GM12878 (cell line): ENCODE data around the gene LYRM2. TPM values are rescaled to one million over a fixed set of nuclear protein-coding genes. Genes with fewer than 3 reads are reported as not detected.

Experiments used
- ATAC-seq: fragments of 200-7000 bp; cut with Tn5 transposase; 3 replicates; pipeline ENCODE4 v1.9.1; 2020; ENCODE audit warnings: mild to moderate bottlenecking, moderate library complexity
- BruUV-seq: library from RNA; stranded (reverse); fragments of 400-500 nt; replicated peaks from 2 replicates; lab custom pipeline; 2021; lab: Mats Ljungman, UMichigan
- CTCF ChIA-PET: fragments of 300-600 bp; sonication (Branson Sonifier 250); formaldehyde crosslinking; extraction: SDS; loops from one replicate; lab custom pipeline; 2021; ENCODE audit warnings: inconsistent platforms; lab: Yijun Ruan, JAX
- POLR2A ChIA-PET: fragments of 350-600 bp; formaldehyde crosslinking; extraction: SDS; loops from one replicate; lab custom pipeline; 2021; ENCODE audit warnings: inconsistent platforms; lab: Charles Lee
- RAD21 ChIA-PET: fragments of 300-600 bp; sonication (Branson Sonifier 250); formaldehyde crosslinking; loops from one replicate; lab custom pipeline; 2023; ENCODE audit warnings: antibody characterized with exemption; ENCODE audit not compliant: unreplicated experiment; lab: Charles Lee
- SMC1A ChIA-PET: fragments of 300-600 bp; sonication (Branson Sonifier 250); formaldehyde crosslinking; loops from one replicate; lab custom pipeline; 2023; ENCODE audit not compliant: unreplicated experiment, uncharacterized antibody; lab: Charles Lee
- DNase-seq: peaks from one replicate; pipeline ENCODE4 v3.0.0-alpha.2; 2011; ENCODE audit warnings: low read depth, low spot score
- FAIRE-seq: peaks from 3 replicates; lab custom pipeline; 2011; peaks lifted over from hg19 to GRCh38; lab: Jason Lieb, UNC
- H2AFZ ChIP-seq: 2 replicates; pipeline ENCODE4 v1.6.0; 2011; ENCODE audit warnings: low read depth, low read length, control low read depth; ENCODE audit not compliant: control insufficient read depth
- H3K27ac ChIP-seq: 2 replicates; pipeline ENCODE4 v1.5.1; 2011; ENCODE audit warnings: control low read depth; ENCODE audit not compliant: control insufficient read depth, insufficient read depth
- H3K27me3 ChIP-seq, 2 experiments: replicated peaks in 1 of 2; 2 replicates each; pipeline versions ENCODE4 v1.6.0 to v1.6.1; 2011; ENCODE audit warnings: low read length in 1 of 2; ENCODE audit not compliant: control insufficient read depth in 2 of 2, insufficient read depth in 2 of 2
- H3K36me3 ChIP-seq, 2 experiments: 2 replicates each; pipeline ENCODE4 v1.5.1; 2011; ENCODE audit warnings: low read length in 1 of 2; ENCODE audit not compliant: control insufficient read depth in 2 of 2, insufficient read depth in 2 of 2
- H3K4me1 ChIP-seq: 2 replicates; pipeline ENCODE4 v1.6.1; 2011; ENCODE audit warnings: mild to moderate bottlenecking, low read length, moderate library complexity, mixed read lengths; ENCODE audit not compliant: control insufficient read depth, insufficient read depth
- H3K4me2 ChIP-seq: 2 replicates; pipeline ENCODE4 v1.6.0; 2011; ENCODE audit warnings: control low read depth; ENCODE audit not compliant: control insufficient read depth, insufficient read depth
- H3K4me3 ChIP-seq: fragments of 200-600 bp; sonication (generic); 2 replicates; pipeline ENCODE4 v1.5.1; 2016
- H3K79me2 ChIP-seq: 2 replicates; pipeline ENCODE4 v1.6.0; 2011; ENCODE audit warnings: low read length; ENCODE audit not compliant: control insufficient read depth, insufficient read depth
- H3K9ac ChIP-seq: 2 replicates; pipeline ENCODE4 v1.8.0; 2011; ENCODE audit warnings: low read length, control low read depth, mixed read lengths; ENCODE audit not compliant: control insufficient read depth, insufficient read depth
- H3K9me3 ChIP-seq: replicated peaks from 3 replicates; pipeline ENCODE4 v1.5.1; 2011; ENCODE audit warnings: mild to moderate bottlenecking, low read length; ENCODE audit not compliant: control insufficient read depth, insufficient read depth
- H4K20me1 ChIP-seq: 2 replicates; pipeline ENCODE4 v1.6.0; 2011; ENCODE audit not compliant: control insufficient read depth, insufficient read depth
- CHD2 ChIP-seq: IDR thresholded peaks from 2 replicates; pipeline ENCODE4 v1.6.1; 2011; ENCODE audit warnings: low read depth, low read length, improper control_type of control experiment, borderline replicate concordance
- FOS ChIP-seq: IDR thresholded peaks from 3 replicates; pipeline ENCODE4 v1.6.1; 2011; ENCODE audit warnings: borderline replicate concordance; ENCODE audit not compliant: insufficient read length; ENCODE audit errors: extremely low read depth
- MEF2A ChIP-seq: IDR thresholded peaks from 2 replicates; pipeline ENCODE4 v1.6.1; 2011; ENCODE audit warnings: low read depth, mild to moderate bottlenecking, low read length, moderate library complexity; ENCODE audit not compliant: insufficient read depth
- MEF2B ChIP-seq: fragments of 450-650 bp; IDR thresholded peaks from 2 replicates; pipeline ENCODE4 v1.6.1; 2018; ENCODE audit warnings: mild to moderate bottlenecking, moderate library complexity; ENCODE audit not compliant: partially characterized antibody, poor library complexity, severe bottlenecking
- TBL1XR1 ChIP-seq: IDR thresholded peaks from 2 replicates; pipeline ENCODE4 v1.6.1; 2012; ENCODE audit warnings: low read depth, low read length, improper control_type of control experiment
- USF2 ChIP-seq: IDR thresholded peaks from 2 replicates; pipeline ENCODE4 v1.6.1; 2011; ENCODE audit warnings: low read depth, low read length, improper control_type of control experiment, borderline replicate concordance
- WGBS: methylation state at CpG from one replicate; pipeline ENCODE4 v1.1.6; 2016; ENCODE audit warnings: low lambda C conversion rate; ENCODE audit not compliant: insufficient replicate concordance, insufficient coverage; ENCODE audit errors: missing lambda C conversion rate; 5-methylcytosine and 5-hydroxymethylcytosine counted together
- in situ Hi-C: fragments of 300-500 bp; cut with MboI; formaldehyde crosslinking; loops from 9 replicates; pipeline ENCODE4 v1.14.3; 2018; ENCODE audit warnings: mixed read lengths
- intact Hi-C: fragments of 100-400 bp; cut with micrococcal nuclease; formaldehyde crosslinking; loops from one replicate; pipeline ENCODE4 v1.14.2; 2022; ENCODE audit not compliant: unreplicated experiment
- polyA plus RNA-seq, 11 experiments: library from polyadenylated mRNA; depleted of rRNA in 4 of 11; unstranded in 6 of 11; stranded (reverse) in 5 of 11; fragments of >200 nt; fragmentation: Nextera tagmentation in 4 of 11; fragmentation: Illumina TruSeq in 1 of 11; extraction: Ambion mirVana in 4 of 11; extraction: Trizol in 1 of 11; gene quantifications; 1 replicate in 1 of 11; 2 replicates in 10 of 11; pipeline versions ENCODE4 v1.2.1 to v1.2.3, GENCODE V29; 2011 to 2016; ENCODE audit warnings: inconsistent platforms in 2 of 11, missing spikeins in 2 of 11, low read depth in 1 of 11
- total RNA-seq, 4 experiments: library from RNA; depleted of rRNA in 3 of 4; stranded (reverse); fragments of >200 nt in 3 of 4; fragmentation: Illumina TruSeq in 1 of 4; extraction: Trizol in 1 of 4; gene quantifications; 2 replicates each; pipeline versions ENCODE4 v1.2.1 to v1.2.3, GENCODE V29; 2013 to 2021

Gene LYRM2
- total and polyA plus RNA-seq, 10 of the 15 experiments (the other 5 are each of a cell fraction or from before 2014, with no cell fraction given), result 17.2 to 75.0 (median 30.9) TPM

GRCh38 chr6:89575562-89575960 lies 63.0 kb downstream of the LYRM2 start:
- H2AFZ ChIP-seq, result no peak overlapping the region
- no peak overlapping the region for H3K4me2 ChIP-seq
- SMC1A ChIA-PET, result interaction anchor here (1.2 kb wide), 1 partner anchor 9 kb away, joined by 4 read pairs; no protein-coding TSS in a partner anchor
- no peaks in the 10 kb centered on the region for H3K79me2 ChIP-seq
- H3K4me3 ChIP-seq, result no peak overlapping the region
- TF ChIP-seq MEF2B (no peak), TBL1XR1 (no peak), FOS (no peak), CHD2 (no peak), USF2 (no peak), MEF2A (no peak)
- TF ChIP-seq, all 136 proteins: peak for 0
- no peak for FAIRE-seq
- Histone ChIP-seq H3K27ac (no peak overlapping the region), H3K9ac (no peak overlapping the region), H4K20me1 (no peaks in the 10 kb centered on the region), H3K4me1 (peaks cover 11% of the 10 kb centered on the region), H3K36me3 (no peaks in the 10 kb centered on the region), H3K27me3 (no peaks in the 10 kb centered on the region), H3K9me3 (no peaks in the 10 kb centered on the region)
- peak; percentile 36; the same call in 1 of the 3 replicates for ATAC-seq
- WGBS, result 75% methylated on average over 2 of the region's 2 CpGs
- POLR2A ChIA-PET, result no interaction called here
- CTCF ChIA-PET, result no interaction called here
- RAD21 ChIA-PET, result no interaction called here
- no TSS peak for BruUV-seq
- intact Hi-C loops, result no loop called here
- in situ Hi-C loops, result no loop called here
- no peak for DNase-seq
